Testis (tissue), 2 donors: ENCODE results near the gene FOXN3.

Experiments
- POLR2A ChIP-seq: fragments of 450-650 bp; IDR thresholded peaks from one replicate; pipeline ENCODE4 v1.6.1; 2017; ENCODE audit warnings: antibody characterized with exemption, mild to moderate bottlenecking, moderate library complexity
- TF ChIP-seq, protein P1 (sequence below), 3 experiments: fragments of 450-650 bp in 2 of 3; fragments of 200-600 bp in 1 of 3; sonication (generic) in 1 of 3; IDR thresholded peaks; one replicate each; pipeline ENCODE4 v1.5.1; 2016 to 2019; ENCODE audit warnings: antibody characterized with exemption in 3 of 3, mild to moderate bottlenecking in 2 of 3, moderate library complexity in 1 of 3

DNA sequence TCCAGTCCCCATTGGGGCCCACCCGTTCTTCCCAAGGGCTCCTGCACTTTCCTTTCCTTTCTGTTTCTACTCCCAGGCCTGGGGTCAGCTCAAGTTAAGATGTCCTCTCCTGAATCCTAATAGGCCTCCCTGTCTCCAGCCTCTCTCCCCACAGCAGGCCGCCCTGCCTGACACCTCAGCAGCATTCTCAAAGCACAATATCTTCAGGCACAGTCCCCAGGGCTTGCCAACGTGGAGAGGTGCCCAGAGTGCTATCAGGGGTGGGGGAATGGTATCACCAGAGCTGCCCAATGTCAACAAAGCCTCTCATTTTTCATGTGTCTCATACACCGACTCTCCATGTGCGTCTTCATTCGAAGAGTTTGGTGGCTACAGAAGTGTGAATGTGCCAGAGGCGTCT, 123.0 kb downstream of the FOXN3 start:
- TF ChIP-seq, protein P1, sequence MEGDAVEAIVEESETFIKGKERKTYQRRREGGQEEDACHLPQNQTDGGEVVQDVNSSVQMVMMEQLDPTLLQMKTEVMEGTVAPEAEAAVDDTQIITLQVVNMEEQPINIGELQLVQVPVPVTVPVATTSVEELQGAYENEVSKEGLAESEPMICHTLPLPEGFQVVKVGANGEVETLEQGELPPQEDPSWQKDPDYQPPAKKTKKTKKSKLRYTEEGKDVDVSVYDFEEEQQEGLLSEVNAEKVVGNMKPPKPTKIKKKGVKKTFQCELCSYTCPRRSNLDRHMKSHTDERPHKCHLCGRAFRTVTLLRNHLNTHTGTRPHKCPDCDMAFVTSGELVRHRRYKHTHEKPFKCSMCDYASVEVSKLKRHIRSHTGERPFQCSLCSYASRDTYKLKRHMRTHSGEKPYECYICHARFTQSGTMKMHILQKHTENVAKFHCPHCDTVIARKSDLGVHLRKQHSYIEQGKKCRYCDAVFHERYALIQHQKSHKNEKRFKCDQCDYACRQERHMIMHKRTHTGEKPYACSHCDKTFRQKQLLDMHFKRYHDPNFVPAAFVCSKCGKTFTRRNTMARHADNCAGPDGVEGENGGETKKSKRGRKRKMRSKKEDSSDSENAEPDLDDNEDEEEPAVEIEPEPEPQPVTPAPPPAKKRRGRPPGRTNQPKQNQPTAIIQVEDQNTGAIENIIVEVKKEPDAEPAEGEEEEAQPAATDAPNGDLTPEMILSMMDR (IDR thresholded peaks at IDR 0.05) = no peak
- no peak for TF ChIP-seq POLR2A
